CD4-positive, alpha-beta T cell treated with Interleukin-21 for 1 hour (primary cell): ENCODE results near the gene JUND.
"Not testable (repeated sequence)": the region's sequence is repeated elsewhere in the genome, so short reads cannot be mapped to it uniquely, and the experiment has no call there.

Experiments
- DNase-seq: peaks from one replicate; pipeline ENCODE4 v3.0.0-alpha.2; 2020

Gene JUND

DNA sequence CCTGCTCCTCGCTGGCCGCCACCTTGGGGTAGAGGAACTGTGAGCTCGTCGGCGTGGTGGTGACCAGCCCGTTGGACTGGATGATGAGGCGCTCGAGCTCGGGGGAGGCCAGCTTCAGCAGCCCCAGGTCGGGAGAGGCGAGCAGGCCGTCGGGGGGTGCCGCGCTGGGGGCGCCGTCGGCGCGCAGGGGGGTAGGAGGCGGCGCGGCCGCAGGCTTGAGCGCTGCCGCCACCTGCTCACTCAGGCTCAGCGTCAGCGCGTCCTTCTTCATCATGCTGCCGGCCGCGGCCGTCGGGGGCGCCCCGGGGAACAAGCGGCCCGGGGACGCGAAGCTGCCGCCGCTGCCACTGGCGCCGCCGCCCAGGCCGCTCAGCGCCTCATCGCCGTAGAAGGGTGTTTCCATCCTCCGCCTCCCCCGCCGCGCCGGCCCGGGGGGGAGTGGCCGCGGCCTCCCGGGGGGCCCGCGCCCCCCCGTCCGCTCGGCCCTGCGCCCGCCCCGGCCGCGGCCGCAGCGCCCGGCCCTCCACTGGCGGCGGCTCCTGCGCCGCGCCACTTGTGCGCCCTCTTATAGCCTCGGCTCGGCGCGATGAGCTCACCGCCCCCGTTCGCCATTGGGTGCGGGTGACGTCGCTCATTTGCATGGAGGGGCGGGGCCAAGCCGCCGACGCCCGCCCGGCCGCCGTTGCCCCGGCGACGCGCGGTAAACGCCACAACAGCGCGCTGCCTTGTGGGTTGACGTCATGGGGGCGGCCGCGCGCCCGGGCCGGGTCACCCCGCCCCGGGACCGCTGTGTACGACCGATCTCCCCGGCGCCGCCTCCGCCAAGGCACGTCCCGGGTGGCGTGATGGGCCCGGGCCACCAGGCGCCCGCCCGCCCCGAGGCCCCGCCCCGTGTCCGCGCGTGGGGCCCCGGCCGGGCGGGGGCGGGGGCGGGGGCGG lies at the start of gene JUND:
JUND (minus strand) TSS at position 541 of the 939 bp plus-strand sequence; CDS start at position 403, 138 bp downstream.
- peak; percentile 99 for DNase-seq

GRCh38 chr19:18330868-18331267 lies 49.4 kb upstream of the JUND start:
- DNase-seq, result no peak

DNA sequence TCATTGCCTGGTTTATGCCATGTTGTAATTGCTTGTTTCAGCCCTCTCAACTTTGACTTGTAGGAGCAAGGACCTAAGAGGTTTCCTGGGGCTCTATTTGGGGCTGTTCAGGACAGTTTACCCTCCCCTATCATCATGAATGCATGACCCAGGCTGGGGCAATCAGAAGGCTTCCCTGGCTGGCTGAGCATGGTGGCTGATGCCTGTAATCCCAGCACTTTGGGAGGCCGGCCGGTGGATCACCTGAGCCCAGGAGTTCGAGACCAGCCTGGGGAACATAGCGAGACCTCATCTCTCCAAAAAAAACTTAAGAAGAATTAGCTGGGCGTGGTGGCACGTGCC lies 47.6 kb upstream of the JUND start:
- no peak for DNase-seq

GRCh38 chr19:18328340-18329034 lies 47.1 kb upstream of the JUND start:
- peak; percentile 94 for DNase-seq

DNA sequence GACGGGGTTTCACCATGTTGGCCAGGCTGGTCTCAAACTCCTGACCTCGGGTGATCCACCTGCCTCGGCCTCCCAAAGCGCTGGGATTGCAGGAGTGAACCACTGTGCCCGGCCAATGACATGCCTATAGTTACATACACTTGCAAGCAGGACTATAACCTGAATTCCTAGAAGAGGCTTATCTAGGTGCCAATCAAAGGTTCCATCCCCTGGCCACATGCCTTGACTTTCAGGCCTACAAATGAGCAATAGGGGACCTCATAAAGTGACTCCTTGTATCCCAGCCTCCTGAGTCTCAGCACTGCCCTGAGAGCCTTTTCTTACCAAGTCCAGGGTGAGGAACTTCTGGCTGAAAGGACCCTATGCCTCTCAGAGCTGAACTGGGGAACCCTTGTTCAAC lies 45.4 kb upstream of the JUND start:
- no peak for DNase-seq

GRCh38 chr19:18324373-18324731 lies 42.9 kb upstream of the JUND start:
- not testable (repeated sequence) for DNase-seq

DNA sequence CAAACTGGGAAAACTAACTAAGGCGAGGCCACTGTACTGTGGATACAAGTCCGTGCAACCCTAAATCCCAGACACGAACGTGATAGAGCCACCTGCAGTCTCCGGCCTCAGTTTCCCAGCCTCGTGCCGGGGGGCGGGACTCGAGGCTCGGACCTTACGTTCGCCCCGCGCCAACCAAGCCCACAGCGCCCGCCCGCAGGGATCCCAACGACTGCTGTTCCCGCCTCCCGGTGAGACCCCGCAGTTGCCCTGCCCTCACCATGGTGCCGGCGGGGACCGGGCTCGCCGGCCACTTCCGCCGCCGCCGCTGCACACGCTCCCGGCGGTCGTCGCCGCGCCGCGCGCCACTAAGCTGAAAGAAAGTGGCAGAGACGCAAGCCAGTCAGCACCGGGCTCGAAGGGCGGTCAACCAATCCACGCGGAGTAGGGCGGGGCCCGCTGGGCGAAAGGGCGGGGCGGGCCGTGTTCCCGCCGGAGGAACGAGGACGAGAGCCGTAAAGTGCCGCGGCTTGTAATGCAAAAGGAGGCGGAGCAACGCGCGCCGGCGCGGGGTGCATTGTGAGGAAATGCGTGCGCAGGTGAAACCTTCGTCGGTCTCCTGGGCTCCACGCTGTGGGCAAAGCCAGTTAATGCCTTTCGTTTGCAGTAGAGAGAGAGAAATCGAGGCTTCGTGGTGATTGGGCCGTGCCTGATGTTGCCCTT lies 41.5 kb upstream of the JUND start, which contains the start of gene LSM4:
LSM4 (minus strand) TSS at position 318 of the 702 bp plus-strand sequence; CDS start at position 262, 56 bp downstream.
- DNase-seq, result peak; percentile 100

- peak; percentile 40 for DNase-seq
Measured at GRCh38 chr19:18322318-18322758, 40.9 kb upstream of the JUND start.

- DNase-seq, result peak; percentile 39
Measured at GRCh38 chr19:18321734-18322102, 40.3 kb upstream of the JUND start.

- no peak for DNase-seq
Measured at GRCh38 chr19:18320865-18321733, 39.7 kb upstream of the JUND start.

DNA sequence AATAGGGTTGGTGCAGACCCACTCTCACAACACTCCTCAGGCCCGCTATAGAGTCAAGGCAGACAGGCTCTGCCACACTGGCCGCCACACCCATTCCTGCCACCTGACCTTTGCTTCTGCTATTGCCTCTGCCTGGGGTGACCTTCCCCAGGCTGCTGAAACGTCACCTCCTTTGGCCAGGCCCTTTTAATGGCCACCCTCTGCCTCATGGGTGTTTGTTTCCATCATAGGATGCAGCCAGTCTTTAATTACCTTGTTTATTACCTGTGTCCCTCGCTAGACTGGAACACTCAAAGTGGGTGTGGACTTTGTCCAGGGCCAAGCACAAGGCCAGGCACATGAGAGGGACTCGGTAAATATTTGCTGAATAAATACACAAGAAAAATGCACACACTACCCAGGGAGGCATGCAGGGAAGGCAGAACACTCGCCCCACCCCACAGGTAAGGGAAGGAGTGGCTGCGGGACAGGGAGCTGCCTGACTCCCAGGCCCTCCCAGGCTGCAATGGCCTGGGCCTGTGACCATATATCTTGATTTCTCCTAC lies 38.2 kb upstream of the JUND start:
- no peak for DNase-seq

GRCh38 chr19:18317961-18318800 lies 36.8 kb upstream of the JUND start:
- DNase-seq, result peak; percentile 73

DNA sequence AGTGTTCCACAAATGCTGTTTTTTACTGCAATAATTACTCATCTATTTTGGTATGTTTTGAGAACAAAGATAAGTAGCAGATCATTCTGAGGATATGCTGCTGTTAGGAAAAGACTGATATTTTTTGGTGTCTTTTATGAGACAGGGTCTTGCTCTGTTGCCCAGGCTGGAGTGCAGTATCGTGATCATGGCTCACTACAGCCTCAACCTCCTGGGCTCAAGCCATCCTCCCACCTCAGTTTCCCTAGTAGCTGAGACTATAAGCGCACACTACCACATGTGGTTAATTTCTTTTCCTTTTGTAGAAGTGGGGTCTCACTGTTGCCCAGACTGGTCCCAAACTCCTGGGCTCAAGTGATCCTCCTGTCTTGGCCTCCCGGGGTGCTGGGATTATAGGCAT lies 32.0 kb upstream of the JUND start:
- DNase-seq, result no peak

DNA sequence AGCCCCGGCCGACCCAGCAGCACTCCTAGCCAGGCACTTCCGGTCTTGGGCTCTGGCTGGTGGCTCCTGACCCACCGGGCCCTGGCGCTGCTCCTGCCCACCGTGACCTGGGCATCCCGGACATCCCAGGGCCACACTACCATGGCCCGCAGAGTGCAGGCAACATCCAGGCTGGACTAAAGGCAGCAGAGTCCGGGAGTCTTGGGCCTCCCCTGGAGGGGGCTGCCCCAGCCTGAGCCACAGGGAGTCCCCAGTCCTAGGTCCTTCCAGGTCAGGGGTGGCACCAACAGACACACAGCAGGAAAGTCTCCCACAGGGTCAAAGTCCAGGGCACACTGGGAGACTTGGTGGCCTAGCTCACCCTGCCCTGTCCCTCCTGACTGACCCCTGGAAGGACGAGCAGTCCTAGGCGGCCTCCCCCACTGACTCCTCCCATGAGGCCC lies 30.7 kb upstream of the JUND start:
- DNase-seq, result no peak

- no peak for DNase-seq
Measured at GRCh38 chr19:18311502-18312091, 30.2 kb upstream of the JUND start.

GRCh38 chr19:18310966-18311365 lies 29.5 kb upstream of the JUND start:
- DNase-seq, result no peak

DNA sequence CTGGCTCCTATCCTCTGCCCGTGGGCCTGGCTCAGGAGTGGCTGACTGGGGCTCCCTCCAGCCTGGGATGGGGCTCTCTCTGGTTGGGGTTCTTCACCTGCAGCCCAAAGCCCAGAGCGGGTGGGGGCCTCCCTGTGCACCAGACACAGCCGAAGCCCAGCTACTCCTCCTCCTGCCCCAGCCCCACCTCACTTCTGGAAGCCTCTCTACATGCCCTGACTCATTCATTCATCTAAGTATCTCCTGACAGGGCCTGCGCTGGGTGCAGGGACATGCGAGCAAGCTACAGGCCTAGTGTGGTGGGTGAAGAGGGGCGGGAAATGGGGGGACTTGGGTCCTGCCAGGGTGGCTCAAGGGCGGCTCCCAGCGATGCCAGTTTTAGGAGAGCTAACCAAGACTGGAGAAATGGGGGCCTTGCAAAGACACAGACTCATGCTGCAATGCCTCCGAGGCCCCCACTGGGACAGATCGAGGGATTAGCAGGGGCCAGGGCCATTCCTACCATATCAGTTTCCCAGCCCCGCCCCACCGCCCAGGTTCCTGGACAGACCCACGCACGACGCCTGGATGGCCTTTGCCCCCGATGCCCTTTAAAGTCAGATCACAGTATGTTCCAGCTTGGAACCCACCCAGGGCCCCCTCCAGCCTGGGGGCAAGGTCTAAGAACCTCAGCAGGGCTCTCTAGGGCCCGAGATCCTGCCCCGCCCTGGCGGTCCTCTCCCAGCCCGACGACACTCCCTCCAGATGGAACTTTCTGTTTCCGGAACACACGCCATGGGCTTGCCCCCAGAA lies 28.9 kb upstream of the JUND start:
- no peak for DNase-seq

DNA sequence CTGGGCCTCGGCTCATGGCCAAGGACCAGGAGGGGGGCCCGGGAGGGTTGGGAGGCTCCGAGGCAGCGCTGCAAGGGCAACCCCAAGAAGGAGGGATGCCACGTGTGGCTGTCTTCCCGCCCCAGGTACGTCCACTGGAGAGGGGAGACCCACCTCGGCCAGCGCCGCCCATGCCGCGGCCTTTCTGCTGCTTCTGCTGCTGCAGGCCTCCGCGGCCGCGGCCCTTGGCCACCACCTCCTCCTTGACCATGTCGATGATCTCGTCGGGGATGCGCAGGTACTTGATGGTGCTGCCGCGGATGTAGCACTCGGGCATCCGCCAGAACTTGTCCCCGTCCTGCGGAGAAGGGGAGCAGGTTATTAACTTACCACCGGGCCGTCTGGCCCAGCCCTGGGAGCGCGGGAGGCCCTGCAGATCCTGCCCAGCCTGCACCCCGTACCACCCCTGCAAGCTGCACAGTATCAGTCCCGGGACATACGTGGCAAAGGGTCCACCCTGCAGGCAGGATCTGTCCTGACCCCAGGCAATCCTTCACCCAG lies 28.2 kb upstream of the JUND start:
- no peak for DNase-seq

- DNase-seq, result no peak
Measured at GRCh38 chr19:18308948-18309325, 27.5 kb upstream of the JUND start.
